H1 (cell line): ENCODE data around the gene EDEM1.

Experiments used
- BACH1 ChIP-seq: IDR thresholded peaks from 2 replicates; pipeline ENCODE4 v1.6.1; 2012; ENCODE audit warnings: low read length, improper control_type of control experiment
- HDAC2 ChIP-seq, 2 experiments: fragments of 300-600 bp in 1 of 2; sonication (generic) in 1 of 2; IDR thresholded peaks; 2 replicates each; pipeline ENCODE4 v1.6.1; 2011 to 2012; ENCODE audit warnings: low read depth in 2 of 2, low read length in 2 of 2, mild to moderate bottlenecking in 2 of 2, moderate library complexity in 2 of 2, borderline replicate concordance in 1 of 2, inconsistent platforms in 1 of 2
- JUN ChIP-seq: IDR thresholded peaks from 2 replicates; pipeline ENCODE4 v1.6.1; 2011; ENCODE audit warnings: low read depth, mild to moderate bottlenecking, improper control_type of control experiment, low read length
- JUND ChIP-seq: IDR thresholded peaks from 2 replicates; pipeline ENCODE4 v1.6.1; 2011; ENCODE audit warnings: mild to moderate bottlenecking, improper control_type of control experiment, low read length
- KDM1A ChIP-seq: fragments of 200-600, 300-600 bp; sonication (generic); IDR thresholded peaks from 2 replicates; pipeline ENCODE4 v1.7.1; 2016; ENCODE audit warnings: mild to moderate bottlenecking, low read length, borderline replicate concordance
- PHF8 ChIP-seq: fragments of 200-600 bp; sonication (generic); conservative IDR thresholded peaks from 2 replicates; pipeline ENCODE4 v1.7.1; 2012; ENCODE audit warnings: low read depth, mild to moderate bottlenecking, inconsistent platforms, low read length, moderate library complexity
- POLR2AphosphoS5 ChIP-seq: IDR thresholded peaks from 2 replicates; pipeline ENCODE4 v1.6.1; 2011; ENCODE audit warnings: low read depth, low read length
- TAF1 ChIP-seq: IDR thresholded peaks from 2 replicates; pipeline ENCODE4 v1.6.1; 2011; ENCODE audit warnings: mild to moderate bottlenecking, low read depth, low read length
- TF ChIP-seq, protein P1 (sequence below), 3 experiments: IDR thresholded peaks; 1 replicate in 2 of 3; 2 replicates in 1 of 3; pipeline versions ENCODE4 v1.5.1 to v1.6.1; 2011; ENCODE audit warnings: low read length in 3 of 3, mild to moderate bottlenecking in 3 of 3, inconsistent platforms in 2 of 3, low read depth in 1 of 3, moderate library complexity in 1 of 3; ENCODE audit not compliant: insufficient read depth in 1 of 3; ENCODE audit errors: control extremely low read depth in 1 of 3
- TF ChIP-seq, protein P2 (sequence below): IDR thresholded peaks from 2 replicates; pipeline ENCODE4 v1.6.1; 2012; ENCODE audit warnings: inconsistent platforms
- TF ChIP-seq, protein P3 (sequence below): IDR thresholded peaks from 2 replicates; pipeline ENCODE4 v1.6.1; 2011; ENCODE audit warnings: low read length, improper control_type of control experiment

DNA sequence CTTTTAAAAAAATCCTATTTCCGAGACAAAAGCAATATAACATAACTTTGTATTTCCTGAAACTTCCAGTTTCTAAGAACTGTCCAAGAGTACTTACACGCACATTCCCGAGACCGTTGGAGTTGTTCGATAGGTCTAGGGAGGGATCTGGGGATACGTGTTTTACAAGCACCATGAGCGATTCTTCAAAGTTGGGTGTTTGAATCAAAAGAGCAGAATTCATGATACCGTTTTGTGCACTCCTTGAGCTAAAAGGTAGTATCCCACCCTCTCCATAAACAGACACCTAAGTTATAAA lies 700 bp upstream of the EDEM1 start:
- no peak for TF ChIP-seq POLR2AphosphoS5
- TF ChIP-seq, protein P1, sequence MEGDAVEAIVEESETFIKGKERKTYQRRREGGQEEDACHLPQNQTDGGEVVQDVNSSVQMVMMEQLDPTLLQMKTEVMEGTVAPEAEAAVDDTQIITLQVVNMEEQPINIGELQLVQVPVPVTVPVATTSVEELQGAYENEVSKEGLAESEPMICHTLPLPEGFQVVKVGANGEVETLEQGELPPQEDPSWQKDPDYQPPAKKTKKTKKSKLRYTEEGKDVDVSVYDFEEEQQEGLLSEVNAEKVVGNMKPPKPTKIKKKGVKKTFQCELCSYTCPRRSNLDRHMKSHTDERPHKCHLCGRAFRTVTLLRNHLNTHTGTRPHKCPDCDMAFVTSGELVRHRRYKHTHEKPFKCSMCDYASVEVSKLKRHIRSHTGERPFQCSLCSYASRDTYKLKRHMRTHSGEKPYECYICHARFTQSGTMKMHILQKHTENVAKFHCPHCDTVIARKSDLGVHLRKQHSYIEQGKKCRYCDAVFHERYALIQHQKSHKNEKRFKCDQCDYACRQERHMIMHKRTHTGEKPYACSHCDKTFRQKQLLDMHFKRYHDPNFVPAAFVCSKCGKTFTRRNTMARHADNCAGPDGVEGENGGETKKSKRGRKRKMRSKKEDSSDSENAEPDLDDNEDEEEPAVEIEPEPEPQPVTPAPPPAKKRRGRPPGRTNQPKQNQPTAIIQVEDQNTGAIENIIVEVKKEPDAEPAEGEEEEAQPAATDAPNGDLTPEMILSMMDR (IDR thresholded peaks at IDR 0.05; ENCODE audit: control extremely low read depth in 1 of 3, insufficient read depth in 1 of 3, low read depth in 1 of 3, low read length in 3 of 3), result no peak
- TF ChIP-seq, protein P2, sequence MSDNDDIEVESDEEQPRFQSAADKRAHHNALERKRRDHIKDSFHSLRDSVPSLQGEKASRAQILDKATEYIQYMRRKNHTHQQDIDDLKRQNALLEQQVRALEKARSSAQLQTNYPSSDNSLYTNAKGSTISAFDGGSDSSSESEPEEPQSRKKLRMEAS, result no peak
- TF ChIP-seq HDAC2 (IDR thresholded peaks at IDR 0.05; ENCODE audit: borderline replicate concordance in 1 of 2, low read depth in 2 of 2, low read length in 2 of 2), result no peak
- no peak for TF ChIP-seq BACH1
- TF ChIP-seq JUND, result no peak
- TF ChIP-seq PHF8, result no peak
- TF ChIP-seq TAF1, result no peak
- TF ChIP-seq JUN, result no peak
- no peak for TF ChIP-seq KDM1A
- TF ChIP-seq, protein P3, sequence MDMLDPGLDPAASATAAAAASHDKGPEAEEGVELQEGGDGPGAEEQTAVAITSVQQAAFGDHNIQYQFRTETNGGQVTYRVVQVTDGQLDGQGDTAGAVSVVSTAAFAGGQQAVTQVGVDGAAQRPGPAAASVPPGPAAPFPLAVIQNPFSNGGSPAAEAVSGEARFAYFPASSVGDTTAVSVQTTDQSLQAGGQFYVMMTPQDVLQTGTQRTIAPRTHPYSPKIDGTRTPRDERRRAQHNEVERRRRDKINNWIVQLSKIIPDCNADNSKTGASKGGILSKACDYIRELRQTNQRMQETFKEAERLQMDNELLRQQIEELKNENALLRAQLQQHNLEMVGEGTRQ, result no peak
